GM21381 (cell line): ENCODE results near the gene GALNTL6.
"Not testable (repeated sequence)": the region's sequence is repeated elsewhere in the genome, so short reads cannot be mapped to it uniquely, and the experiment has no call there.

Source experiments
- ATAC-seq: cut with Tn5 transposase; IDR thresholded peaks from one replicate; pipeline ENCODE4 v1.9.1; 2021; ENCODE audit warnings: mild to moderate bottlenecking, moderate library complexity; ENCODE audit not compliant: unreplicated experiment

GALNTL6 gene

GRCh38 chr4:172895699-172896098, 1082.5 kb downstream of the GALNTL6 start:
- no peak for ATAC-seq

GRCh38 chr4:172897046-172897445, 1083.8 kb downstream of the GALNTL6 start:
- ATAC-seq: no peak

- no peak for ATAC-seq
Measured at GRCh38 chr4:172898715-172899114, 1085.5 kb downstream of the GALNTL6 start.

GRCh38 chr4:172899861-172900260, 1086.7 kb downstream of the GALNTL6 start:
- ATAC-seq: no peak

GRCh38 chr4:172900900-172901299, 1087.7 kb downstream of the GALNTL6 start:
- ATAC-seq: no peak

GRCh38 chr4:172912468-172912867, 1099.3 kb downstream of the GALNTL6 start:
- ATAC-seq: not testable (repeated sequence)

- not testable (repeated sequence) for ATAC-seq
Measured at GRCh38 chr4:172917403-172917802, 1104.2 kb downstream of the GALNTL6 start.

- no peak for ATAC-seq
Measured at GRCh38 chr4:172919269-172919668, 1106.1 kb downstream of the GALNTL6 start.

GRCh38 chr4:172927096-172927814, 1114.1 kb downstream of the GALNTL6 start:
- ATAC-seq: no peak

GRCh38 chr4:172928347-172928746, 1115.1 kb downstream of the GALNTL6 start:
- no peak for ATAC-seq

GRCh38 chr4:172938072-172938829, 1125.0 kb downstream of the GALNTL6 start:
- no peak for ATAC-seq

GRCh38 chr4:172938870-172939269, 1125.7 kb downstream of the GALNTL6 start:
- ATAC-seq: no peak

- ATAC-seq: no peak
Measured at GRCh38 chr4:172942840-172943239, 1129.6 kb downstream of the GALNTL6 start.

- ATAC-seq: no peak
Measured at GRCh38 chr4:172945611-172946010, 1132.4 kb downstream of the GALNTL6 start.

GRCh38 chr4:172946503-172946902, 1133.3 kb downstream of the GALNTL6 start:
- ATAC-seq: no peak

GRCh38 chr4:172947594-172947993, 1134.4 kb downstream of the GALNTL6 start:
- no peak for ATAC-seq

GRCh38 chr4:172950990-172951389, 1137.8 kb downstream of the GALNTL6 start:
- no peak for ATAC-seq

GRCh38 chr4:172951679-172952451, 1138.7 kb downstream of the GALNTL6 start:
- no peak for ATAC-seq

GRCh38 chr4:172953896-172954568, 1140.8 kb downstream of the GALNTL6 start:
- no peak for ATAC-seq

GRCh38 chr4:172956340-172956739, 1143.1 kb downstream of the GALNTL6 start:
- ATAC-seq: not testable (repeated sequence)

- ATAC-seq: no peak
Measured at GRCh38 chr4:172957216-172957615, 1144.0 kb downstream of the GALNTL6 start.
